Natural killer cell treated with Interleukin-12 subunit alpha and Interleukin-12 subunit beta and Interleukin-15 and Interleukin-18, amount 100 ng/mL, for 72 hours (primary cell): ENCODE results near the gene DUSP7. TPM values are rescaled to one million over a fixed set of nuclear protein-coding genes. Genes with fewer than 3 reads are reported as not detected.

Source experiments
- ATAC-seq, 2 donors: fragments of 150-1000 bp; cut with Tn5 transposase in 1 of 2; sonication (Bioruptor Pico), chemical (Tn5 transposase) in 1 of 2; 2 replicates each; pipeline ENCODE4 v1.10.0; 2021
- DNase-seq: peaks from one replicate; pipeline ENCODE4 v3.0.0; 2022; ENCODE audit warnings: low spot score
- H3K27ac Mint-ChIP-seq, 2 donors: 1 replicate in 1 of 2; 2 replicates in 1 of 2; pipeline ENCODE4 v1.8.0; 2022; ENCODE audit warnings: mixed read lengths in 2 of 2, mild to moderate bottlenecking in 1 of 2, moderate library complexity in 1 of 2
- H3K27me3 Mint-ChIP-seq, 2 donors: 1 replicate in 1 of 2; 2 replicates in 1 of 2; pipeline ENCODE4 v1.8.0; 2022; ENCODE audit warnings: mixed read lengths in 2 of 2
- H3K36me3 Mint-ChIP-seq: one replicate; pipeline ENCODE4 v1.8.0; 2022; ENCODE audit warnings: mixed read lengths
- H3K4me1 Mint-ChIP-seq, 2 donors: 1 replicate in 1 of 2; 2 replicates in 1 of 2; pipeline ENCODE4 v1.8.0; 2022; ENCODE audit warnings: low read depth in 2 of 2, mixed read lengths in 2 of 2, mild to moderate bottlenecking in 1 of 2
- H3K4me3 Mint-ChIP-seq: one replicate; pipeline ENCODE4 v1.8.0; 2022; ENCODE audit warnings: mixed read lengths
- H3K9me3 Mint-ChIP-seq: 2 replicates; pipeline ENCODE4 v1.8.0; 2022; ENCODE audit warnings: mixed read lengths
- total RNA-seq, 2 donors: library from RNA; stranded (reverse); gene quantifications; one replicate each; pipeline ENCODE4 v1.2.3, GENCODE V29; 2022

The DUSP7 gene
- total RNA-seq, 2 donors from 2014 or later: 19.4 to 31.0 TPM

DNA sequence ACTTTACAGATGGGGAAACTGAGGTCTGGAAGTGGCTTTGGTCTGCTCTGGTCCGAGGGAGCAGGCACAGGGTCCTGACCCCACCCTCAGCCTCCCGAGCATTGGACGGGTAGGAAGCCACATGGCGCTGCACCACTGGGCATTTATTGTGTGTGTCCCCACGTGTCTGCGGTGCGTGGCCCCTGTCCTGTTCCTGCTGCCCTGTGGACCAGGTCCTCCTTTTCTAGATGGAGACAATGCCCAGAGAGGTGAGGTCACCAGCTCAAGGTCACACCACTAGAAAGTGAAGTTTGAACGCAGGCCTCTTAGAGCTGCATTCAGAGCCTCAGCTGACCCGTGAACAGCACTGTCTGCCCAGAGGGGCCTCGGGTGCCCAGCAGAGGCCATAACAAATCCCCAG lies 26.8 kb downstream of the DUSP7 start:
- ATAC-seq (no peak), DNase-seq (no peak)
- no peak overlapping the region for H3K27ac Mint-ChIP-seq
- no peaks in the 10 kb centered on the region for H3K27me3 Mint-ChIP-seq
- H3K9me3 Mint-ChIP-seq: no peaks in the 10 kb centered on the region
- no peaks in the 10 kb centered on the region for H3K4me1 Mint-ChIP-seq
- no peaks in the 10 kb centered on the region for H3K36me3 Mint-ChIP-seq
- H3K4me3 Mint-ChIP-seq: no peak overlapping the region

DNA sequence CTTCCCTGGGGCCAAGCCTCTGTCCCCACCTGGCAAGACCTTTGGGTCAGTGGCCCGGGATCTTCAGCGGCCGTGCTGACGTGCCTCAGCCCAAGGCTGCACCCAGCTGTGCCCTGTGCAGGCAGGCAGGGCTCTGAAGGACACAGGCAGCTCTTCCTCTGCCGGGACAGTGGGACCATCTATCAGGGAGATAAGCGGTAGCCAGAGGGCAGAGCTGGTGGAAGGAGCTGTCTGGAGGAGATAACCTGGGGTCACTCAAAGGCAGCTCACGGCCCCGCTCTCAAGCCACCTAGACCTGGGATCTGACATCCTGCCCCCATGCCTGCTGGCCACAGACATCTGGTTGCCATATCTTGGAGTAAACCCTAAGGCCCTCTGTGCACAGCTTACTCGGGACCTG lies 27.3 kb downstream of the DUSP7 start:
- Mint-ChIP-seq H3K36me3 (no peaks in the 10 kb centered on the region), H3K27me3 (no peaks in the 10 kb centered on the region), H3K27ac (no peak overlapping the region), H3K9me3 (no peaks in the 10 kb centered on the region), H3K4me1 (peaks cover 0 to 2% of the 10 kb centered on the region in 2 donors), H3K4me3 (no peak overlapping the region)
- ATAC-seq (peak in 1 of 2 donors; percentile 25), DNase-seq (no peak)

DNA sequence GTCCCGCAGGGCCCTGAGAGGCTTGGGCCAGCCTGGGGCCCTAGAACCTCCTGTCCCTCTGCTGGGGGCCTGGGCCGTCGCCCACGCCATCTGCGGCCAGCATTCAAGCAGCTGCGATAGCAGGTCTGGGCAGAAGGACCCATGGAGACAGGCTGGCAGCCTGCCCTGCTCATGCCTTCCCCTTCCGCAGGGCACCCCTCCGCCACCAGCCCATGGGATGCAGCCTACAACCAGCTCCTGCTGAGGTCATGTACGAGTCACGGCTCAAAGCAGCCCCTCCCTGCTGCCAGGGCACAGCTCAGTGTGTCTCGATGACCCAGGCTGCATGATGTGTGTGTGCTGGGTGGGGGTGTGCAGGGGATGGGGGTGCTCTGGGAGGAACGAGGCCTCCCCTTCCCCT lies 27.8 kb downstream of the DUSP7 start:
- DNase-seq (no peak), ATAC-seq (no peak)
- no peak overlapping the region for H3K4me3 Mint-ChIP-seq
- H3K27me3 Mint-ChIP-seq: no peaks in the 10 kb centered on the region
- no peaks in the 10 kb centered on the region for H3K36me3 Mint-ChIP-seq
- no peaks in the 10 kb centered on the region for H3K9me3 Mint-ChIP-seq
- peak overlapping the region in 1 of 2 donors; percentile 41 for H3K27ac Mint-ChIP-seq
- peaks cover 0 to 2% of the 10 kb centered on the region in 2 donors for H3K4me1 Mint-ChIP-seq

DNA sequence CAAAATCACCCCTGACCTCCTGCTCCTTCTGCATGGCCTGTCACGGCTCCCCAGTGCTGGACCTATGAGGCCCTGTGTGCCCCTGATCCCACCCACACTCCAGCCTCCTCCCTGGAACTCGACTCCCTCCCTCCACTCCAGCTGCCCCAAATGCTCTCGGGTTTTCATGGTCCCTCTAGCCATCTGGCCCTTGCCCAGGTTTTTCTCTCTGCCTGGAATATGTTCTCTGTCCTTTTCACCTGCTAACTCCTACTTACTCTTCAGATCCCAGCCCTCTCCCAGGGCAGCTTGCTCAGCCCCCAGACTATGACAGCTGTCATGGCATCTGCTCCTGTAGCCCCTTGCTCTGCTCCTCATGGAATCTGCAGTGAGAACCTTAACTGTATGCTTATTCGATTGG lies 30.3 kb downstream of the DUSP7 start:
- Mint-ChIP-seq H3K4me1 (peaks cover 0 to 2% of the 10 kb centered on the region in 2 donors), H3K27ac (no peak overlapping the region), H3K27me3 (no peaks in the 10 kb centered on the region), H3K36me3 (no peaks in the 10 kb centered on the region), H3K4me3 (no peak overlapping the region), H3K9me3 (no peaks in the 10 kb centered on the region)
- DNase-seq (no peak), ATAC-seq (no peak)

GRCh38 chr3:52025453-52025852 lies 30.9 kb downstream of the DUSP7 start:
- H3K27ac Mint-ChIP-seq: no peak overlapping the region
- H3K27me3 Mint-ChIP-seq: no peaks in the 10 kb centered on the region
- H3K9me3 Mint-ChIP-seq: no peaks in the 10 kb centered on the region
- H3K36me3 Mint-ChIP-seq: no peaks in the 10 kb centered on the region
- H3K4me3 Mint-ChIP-seq: no peak overlapping the region
- ATAC-seq: no peak
- DNase-seq: no peak
- H3K4me1 Mint-ChIP-seq: peaks cover 0 to 2% of the 10 kb centered on the region in 2 donors

DNA sequence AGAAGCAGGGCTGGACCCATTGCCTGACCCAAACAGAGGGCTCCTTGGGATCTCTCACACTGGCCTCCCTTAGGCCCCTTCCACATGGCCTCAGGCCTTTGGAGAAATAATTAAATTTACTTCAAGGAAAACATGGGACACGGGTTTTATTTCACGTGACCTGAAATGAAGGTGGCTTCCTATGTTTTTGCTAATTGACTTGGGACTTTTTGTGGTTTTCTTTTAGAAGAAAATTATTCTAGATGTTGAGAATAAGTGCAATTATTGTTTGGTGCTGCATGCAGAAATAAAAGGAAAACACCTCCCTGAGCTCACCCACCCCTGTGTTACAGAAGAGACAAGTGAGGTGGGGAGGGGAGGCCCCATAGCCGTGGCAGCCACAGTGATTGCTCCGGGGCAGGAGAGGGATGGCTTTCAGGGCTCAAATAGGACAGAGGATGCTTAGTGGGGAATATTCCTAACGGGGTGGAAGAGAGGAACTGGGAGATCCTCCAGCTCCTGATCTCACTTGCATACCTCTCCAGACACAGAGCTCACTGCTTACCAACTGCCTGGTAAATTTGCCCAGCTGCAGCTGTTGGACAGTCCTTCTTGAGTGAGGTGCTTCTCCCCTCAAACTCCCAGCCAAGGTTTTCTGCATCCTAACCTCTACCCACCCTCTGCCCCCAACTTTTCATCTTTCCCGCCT lies 31.5 kb downstream of the DUSP7 start:
- H3K4me1 Mint-ChIP-seq: peaks cover 0 to 2% of the 10 kb centered on the region in 2 donors
- no peaks in the 10 kb centered on the region for H3K36me3 Mint-ChIP-seq
- H3K27me3 Mint-ChIP-seq: no peaks in the 10 kb centered on the region
- no peaks in the 10 kb centered on the region for H3K9me3 Mint-ChIP-seq
- no peak overlapping the region for H3K4me3 Mint-ChIP-seq
- no peak for ATAC-seq
- DNase-seq: no peak
- H3K27ac Mint-ChIP-seq: peak overlapping the region in 1 of 2 donors; percentile 28

GRCh38 chr3:52023860-52024764 lies 32.3 kb downstream of the DUSP7 start:
- H3K36me3 Mint-ChIP-seq: no peaks in the 10 kb centered on the region
- H3K27ac Mint-ChIP-seq: peak overlapping the region in 1 of 2 donors; percentile 28
- no peaks in the 10 kb centered on the region for H3K27me3 Mint-ChIP-seq
- ATAC-seq (no peak), DNase-seq (no peak)
- no peak overlapping the region for H3K4me3 Mint-ChIP-seq
- no peaks in the 10 kb centered on the region for H3K9me3 Mint-ChIP-seq
- H3K4me1 Mint-ChIP-seq: peaks cover 0 to 6% of the 10 kb centered on the region in 2 donors

GRCh38 chr3:52023101-52023770 lies 33.1 kb downstream of the DUSP7 start:
- Mint-ChIP-seq H3K4me3 (no peak overlapping the region), H3K27me3 (no peaks in the 10 kb centered on the region), H3K36me3 (no peaks in the 10 kb centered on the region), H3K9me3 (no peaks in the 10 kb centered on the region), H3K27ac (no peak overlapping the region), H3K4me1 (peaks cover 0 to 7% of the 10 kb centered on the region in 2 donors)
- ATAC-seq: no peak
- no peak for DNase-seq

DNA sequence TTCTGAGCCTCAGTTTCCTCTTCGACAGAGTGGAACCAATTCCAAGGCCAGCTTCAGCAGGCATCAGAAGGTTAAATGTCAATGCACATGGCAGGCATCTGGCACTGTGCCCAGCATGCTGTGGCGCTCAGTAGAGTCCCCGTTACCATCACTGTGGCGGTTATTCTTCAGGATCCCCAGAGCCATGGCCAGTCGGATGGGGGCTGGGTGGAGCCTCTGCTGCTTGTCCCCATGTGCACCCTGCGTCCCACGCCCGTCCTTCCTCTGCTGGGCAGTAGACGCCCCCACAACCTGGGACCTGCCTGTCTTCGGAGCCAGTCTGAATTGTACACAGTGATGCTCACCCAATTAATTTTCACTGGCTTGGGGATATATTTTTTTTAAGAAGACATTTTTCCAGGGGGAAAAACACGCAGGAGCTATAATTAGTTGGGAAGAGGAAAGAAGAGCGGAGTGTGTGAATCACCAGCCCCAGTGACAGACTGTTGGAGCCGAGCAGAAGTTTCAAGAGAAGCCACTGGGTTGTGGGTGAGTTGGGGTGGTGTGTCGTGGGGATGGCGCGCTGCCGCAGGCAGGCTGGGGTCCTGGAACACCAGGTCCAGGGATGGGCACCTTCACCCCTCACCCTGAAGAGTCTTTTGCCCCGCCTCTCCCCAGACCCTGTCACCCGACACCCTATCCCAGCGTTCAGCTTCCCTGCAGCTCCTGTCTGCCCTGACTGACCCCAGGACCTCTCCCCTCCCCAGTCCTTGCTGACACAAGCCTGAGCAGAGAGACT lies 33.9 kb downstream of the DUSP7 start:
- no peaks in the 10 kb centered on the region for H3K27me3 Mint-ChIP-seq
- H3K36me3 Mint-ChIP-seq: no peaks in the 10 kb centered on the region
- no peak overlapping the region for H3K27ac Mint-ChIP-seq
- peaks cover 0 to 7% of the 10 kb centered on the region in 2 donors for H3K4me1 Mint-ChIP-seq
- ATAC-seq (no peak), DNase-seq (no peak)
- H3K4me3 Mint-ChIP-seq: no peak overlapping the region
- no peaks in the 10 kb centered on the region for H3K9me3 Mint-ChIP-seq

DNA sequence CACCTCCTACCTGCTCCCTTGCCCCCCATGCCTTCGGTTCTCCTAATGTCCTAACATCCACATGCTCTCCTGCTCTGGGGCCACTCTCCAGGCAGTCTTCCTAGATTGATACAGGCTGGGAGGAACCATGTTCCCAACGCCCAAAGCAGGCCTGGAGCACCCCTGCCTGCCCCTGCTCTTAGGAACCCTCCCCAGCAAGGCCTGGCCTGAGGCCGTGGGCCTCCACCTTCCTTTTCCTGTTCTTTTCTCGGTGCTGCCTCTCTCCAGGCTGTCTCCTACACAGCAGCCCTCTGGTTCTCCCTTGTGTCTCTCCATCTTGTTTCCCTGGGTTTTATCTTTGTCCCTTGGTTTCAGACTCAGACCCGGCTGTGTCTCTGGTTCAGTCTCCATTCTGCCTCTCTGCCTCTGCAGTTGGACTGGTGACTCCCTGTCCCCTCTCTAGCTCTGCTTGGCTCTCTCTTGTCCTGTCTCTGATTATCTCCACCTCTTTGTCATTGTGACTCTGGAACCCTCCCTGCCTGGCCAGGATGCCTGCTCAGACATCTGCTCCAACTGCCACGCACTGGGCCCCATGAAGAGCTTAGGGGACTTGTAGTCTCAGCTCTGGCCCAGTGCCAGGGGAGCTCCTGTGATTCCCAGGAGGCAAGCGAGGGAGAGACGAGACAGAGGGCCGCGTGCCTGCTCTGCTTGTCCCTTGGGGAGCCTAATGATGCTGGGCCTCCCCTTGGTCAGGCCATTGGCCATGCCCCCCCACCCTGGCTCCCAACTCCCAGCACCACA lies 34.7 kb downstream of the DUSP7 start:
- no peaks in the 10 kb centered on the region for H3K27me3 Mint-ChIP-seq
- no peaks in the 10 kb centered on the region for H3K36me3 Mint-ChIP-seq
- DNase-seq (no peak), ATAC-seq (no peak)
- peaks cover 0 to 7% of the 10 kb centered on the region in 2 donors for H3K4me1 Mint-ChIP-seq
- no peak overlapping the region for H3K27ac Mint-ChIP-seq
- no peaks in the 10 kb centered on the region for H3K9me3 Mint-ChIP-seq
- no peak overlapping the region for H3K4me3 Mint-ChIP-seq

DNA sequence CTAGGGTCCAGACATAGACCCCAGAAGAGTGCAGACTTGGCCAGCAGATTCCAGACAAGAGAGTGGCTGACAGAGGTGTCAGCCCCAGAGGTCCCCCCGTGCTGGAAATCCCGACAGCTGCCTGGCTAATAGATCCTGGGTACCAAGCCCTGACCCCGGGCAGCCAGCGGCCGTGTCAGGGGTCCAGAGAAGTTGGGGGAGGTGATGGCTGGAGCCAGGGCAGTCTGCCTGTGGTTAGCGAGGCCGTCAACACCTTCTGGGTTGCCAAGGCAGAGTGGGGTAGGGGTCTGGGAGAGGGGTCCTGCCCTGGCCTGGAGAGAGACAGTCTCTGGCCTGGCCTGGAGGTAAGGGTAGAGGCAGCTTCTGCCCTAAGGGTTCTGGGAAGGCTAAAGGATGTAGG lies 35.6 kb downstream of the DUSP7 start:
- H3K9me3 Mint-ChIP-seq: no peaks in the 10 kb centered on the region

DNA sequence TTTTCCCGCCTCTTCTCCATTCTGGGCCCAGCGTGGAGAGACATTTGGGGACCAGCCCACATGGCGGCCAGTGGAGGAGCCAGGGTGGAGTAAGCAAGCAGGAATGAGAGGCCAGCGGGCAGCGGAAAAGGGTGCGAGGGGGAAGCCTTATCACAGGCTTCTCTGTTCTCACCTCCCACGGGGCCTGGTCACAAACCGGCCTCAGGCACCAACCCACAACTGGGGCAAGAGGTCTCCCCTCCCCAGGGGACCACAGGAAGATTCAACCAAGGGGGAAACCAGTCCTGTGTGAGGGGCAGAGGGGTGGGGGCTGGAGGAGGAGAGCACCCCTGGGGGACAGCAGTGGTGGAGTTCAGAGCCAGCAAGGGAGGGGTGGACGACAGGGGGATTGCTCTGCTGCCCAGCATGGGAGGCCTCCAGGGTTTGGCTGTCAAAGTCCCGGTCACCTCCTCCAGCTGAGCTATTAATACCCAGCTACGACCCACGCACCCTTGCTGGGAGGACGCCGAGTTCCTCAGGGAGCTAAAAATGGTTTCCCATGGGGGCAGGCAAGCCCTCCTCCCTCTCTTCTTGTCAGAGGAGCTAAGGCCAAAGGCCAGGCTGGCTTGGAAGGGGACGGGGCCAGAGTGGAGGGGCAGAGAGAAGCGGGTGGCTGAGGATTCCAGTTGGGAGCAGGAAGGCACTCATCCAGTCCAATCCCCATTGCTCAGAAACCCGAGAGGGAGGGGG lies 36.9 kb downstream of the DUSP7 start:
- no peaks in the 10 kb centered on the region for H3K27me3 Mint-ChIP-seq
- peaks cover 0 to 7% of the 10 kb centered on the region in 2 donors for H3K4me1 Mint-ChIP-seq
- no peak overlapping the region for H3K27ac Mint-ChIP-seq
- H3K36me3 Mint-ChIP-seq: no peaks in the 10 kb centered on the region
- ATAC-seq (no peak), DNase-seq (no peak)
- H3K4me3 Mint-ChIP-seq: no peak overlapping the region
- no peaks in the 10 kb centered on the region for H3K9me3 Mint-ChIP-seq

More for the DNA sequence above, 35.6 kb downstream of the DUSP7 start:
- Mint-ChIP-seq H3K27me3 (no peaks in the 10 kb centered on the region), H3K27ac (no peak overlapping the region), H3K4me1 (peaks cover 0 to 7% of the 10 kb centered on the region in 2 donors), H3K36me3 (no peaks in the 10 kb centered on the region), H3K4me3 (no peak overlapping the region)
- ATAC-seq: no peak
- DNase-seq: no peak
